ENCODE data around the gene ATRIP. TPM values are rescaled to one million over a fixed set of nuclear protein-coding genes. Genes with fewer than 3 reads are reported as not detected.

ATRIP gene
- total and polyA plus RNA-seq, 8 donors = 2.3 to 34.4 (median 4.6) TPM

- H3K4me1 ChIP-seq = peaks cover 0 to 8% (median 0%) of the 10 kb centered on the region in 4 donors
- DNase-seq = no peak
- peaks cover 79 to 100% (median 100%) of the 10 kb centered on the region in 4 donors for H3K36me3 ChIP-seq
- TF ChIP-seq CTCF (IDR thresholded peaks at IDR 0.05) = no peak
- TF ChIP-seq EP300 (IDR thresholded peaks at IDR 0.05) = no peak
- no peak for TF ChIP-seq POLR2AphosphoS5 (IDR thresholded peaks at IDR 0.05)
- TF ChIP-seq POLR2A (IDR thresholded peaks at IDR 0.05) = no peak
- H3K9me3 ChIP-seq = no peaks in the 10 kb centered on the region
- H3K27ac ChIP-seq = no peak overlapping the region
- WGBS, 5 donors = 84 to 92% (median 88%) methylated on average over 10 to 11 of the region's 11 CpGs
- H3K27me3 ChIP-seq = no peaks in the 10 kb centered on the region
- H3K4me3 ChIP-seq = no peak overlapping the region
- intact Hi-C loops (cut with DNase I; ENCODE audit: low total_unique reads) = loop anchor here (10.0 kb wide), 1 partner anchor 137 kb away; no protein-coding TSS in a partner anchor
Measured at GRCh38 chr3:48411606-48412374, 34.7 kb upstream of the ATRIP start.

- Histone ChIP-seq H3K27ac (no peak overlapping the region), H3K27me3 (no peaks in the 10 kb centered on the region), H3K36me3 (peaks cover 84 to 100% (median 100%) of the 10 kb centered on the region in 4 donors), H3K4me3 (no peak overlapping the region), H3K4me1 (peaks cover 0 to 8% (median 0%) of the 10 kb centered on the region in 4 donors), H3K9me3 (no peaks in the 10 kb centered on the region)
- no peak for TF ChIP-seq POLR2A (IDR thresholded peaks at IDR 0.05)
- TF ChIP-seq EP300 (IDR thresholded peaks at IDR 0.05) = no peak
- no peak for TF ChIP-seq CTCF (IDR thresholded peaks at IDR 0.05)
- no peak for TF ChIP-seq POLR2AphosphoS5 (IDR thresholded peaks at IDR 0.05)
- 91 to 93% (median 92%) methylated on average over 15 to 19 of the region's 19 CpGs for WGBS, 5 donors
- intact Hi-C loops (cut with DNase I; ENCODE audit: low total_unique reads) = loop anchor here (10.0 kb wide), 1 partner anchor 138 kb away; no protein-coding TSS in a partner anchor
- no peak for DNase-seq
Measured at GRCh38 chr3:48412375-48413001, 34.0 kb upstream of the ATRIP start.

- DNase-seq = no peak
- Histone ChIP-seq H3K36me3 (peaks cover 85 to 100% (median 100%) of the 10 kb centered on the region in 4 donors), H3K27ac (no peak overlapping the region), H3K9me3 (no peaks in the 10 kb centered on the region), H3K4me3 (no peak overlapping the region), H3K27me3 (no peaks in the 10 kb centered on the region), H3K4me1 (peaks cover 0 to 8% (median 0%) of the 10 kb centered on the region in 4 donors)
- TF ChIP-seq EP300 (IDR thresholded peaks at IDR 0.05) (no peak), CTCF (IDR thresholded peaks at IDR 0.05) (no peak), POLR2AphosphoS5 (IDR thresholded peaks at IDR 0.05) (no peak), POLR2A (IDR thresholded peaks at IDR 0.05) (no peak)
- intact Hi-C loops (cut with DNase I; ENCODE audit: low total_unique reads) = loop anchor here (10.0 kb wide), 1 partner anchor 138 kb away; no protein-coding TSS in a partner anchor
- WGBS, 5 donors = 75 to 92% (median 88%) methylated on average over 7 to 8 of the region's 8 CpGs
Measured at GRCh38 chr3:48413086-48413485, 33.5 kb upstream of the ATRIP start.

DNA sequence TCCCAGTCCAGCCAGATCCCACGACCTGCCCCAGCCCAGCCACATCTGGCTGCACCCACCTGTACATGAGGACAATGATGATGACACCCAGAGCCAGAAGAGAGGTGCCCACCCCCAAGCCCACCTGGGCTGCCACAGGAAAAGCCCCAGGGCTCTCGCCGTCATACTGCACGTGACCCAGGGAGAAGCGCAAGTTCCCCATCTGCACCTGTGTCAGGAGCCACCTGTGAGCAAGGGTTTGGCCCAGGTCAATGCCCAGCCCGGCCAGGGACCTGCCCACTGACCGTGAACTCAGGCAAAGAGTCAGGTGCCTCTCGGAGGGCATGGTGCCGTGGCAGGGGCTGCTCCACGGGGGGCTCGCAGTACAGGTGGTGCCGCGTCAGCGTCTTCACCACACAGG is 32.9 kb upstream of the ATRIP start:
- intact Hi-C loops (cut with DNase I; ENCODE audit: low total_unique reads) = loop anchor here (10.0 kb wide), 1 partner anchor 139 kb away; no protein-coding TSS in a partner anchor
- peaks cover 85 to 100% (median 100%) of the 10 kb centered on the region in 4 donors for H3K36me3 ChIP-seq
- H3K27me3 ChIP-seq = no peaks in the 10 kb centered on the region
- no peak for DNase-seq
- no peak overlapping the region for H3K27ac ChIP-seq
- H3K4me1 ChIP-seq = peaks cover 0 to 8% (median 0%) of the 10 kb centered on the region in 4 donors
- 70 to 91% (median 88%) methylated on average over 5 to 14 of the region's 14 CpGs for WGBS, 5 donors
- no peaks in the 10 kb centered on the region for H3K9me3 ChIP-seq
- TF ChIP-seq POLR2AphosphoS5 (IDR thresholded peaks at IDR 0.05) (no peak), CTCF (IDR thresholded peaks at IDR 0.05) (no peak), POLR2A (IDR thresholded peaks at IDR 0.05) (no peak), EP300 (IDR thresholded peaks at IDR 0.05) (no peak)
- no peak overlapping the region for H3K4me3 ChIP-seq

Measured in stomach (tissue), 9 donors.